Heart left ventricle (tissue), 16 donors: ENCODE data around the gene NCSTN. TPM values are rescaled to one million over a fixed set of nuclear protein-coding genes. Genes with fewer than 3 reads are reported as not detected.

ENCODE experiments used
- ATAC-seq, 4 donors: fragments of 200-7000 bp; cut with Tn5 transposase; one replicate each; pipeline ENCODE4 v1.9.1; 2020 to 2022; ENCODE audit warnings: moderate library complexity in 4 of 4, mild to moderate bottlenecking in 3 of 4, moderate number of reproducible peaks in 1 of 4
- DNase-seq, 5 donors: peaks; one replicate each; pipeline ENCODE4 v3.0.0-alpha.2; 2020
- H3K27ac ChIP-seq, 12 donors: fragments of 200-600 bp; sonication (generic) in 4 of 12; one replicate each; pipeline versions ENCODE4 v1.5.0 to v1.8.0; 2016 to 2022; ENCODE audit warnings: mild to moderate bottlenecking in 2 of 12
- H3K27me3 ChIP-seq, 9 donors: fragments of 200-600 bp; sonication (generic) in 2 of 9; one replicate each; pipeline versions ENCODE4 v1.5.1 to v1.8.0; 2016 to 2022; ENCODE audit warnings: mild to moderate bottlenecking in 3 of 9
- H3K36me3 ChIP-seq, 9 donors: fragments of 200-600 bp; sonication (generic) in 2 of 9; one replicate each; pipeline versions ENCODE4 v1.5.0 to v1.8.0; 2018 to 2022; ENCODE audit warnings: mild to moderate bottlenecking in 2 of 9
- H3K4me1 ChIP-seq, 12 donors: fragments of 200-600 bp; sonication (generic) in 4 of 12; one replicate each; pipeline versions ENCODE4 v1.5.0 to v1.8.0; 2016 to 2022; ENCODE audit warnings: mild to moderate bottlenecking in 3 of 12
- H3K4me3 ChIP-seq, 12 donors: fragments of 200-600 bp; sonication (generic) in 4 of 12; one replicate each; pipeline versions ENCODE4 v1.5.0 to v1.8.0; 2017 to 2022; ENCODE audit warnings: mild to moderate bottlenecking in 9 of 12, moderate library complexity in 4 of 12
- H3K9me3 ChIP-seq, 12 donors: fragments of 200-600 bp; sonication (generic) in 4 of 12; one replicate each; pipeline versions ENCODE4 v1.5.0 to v1.8.0; 2016 to 2022; ENCODE audit warnings: mild to moderate bottlenecking in 1 of 12
- POLR2A ChIP-seq, 2 donors: fragments of 450-650 bp; IDR thresholded peaks; one replicate each; pipeline ENCODE4 v1.6.1; 2017; ENCODE audit warnings: antibody characterized with exemption in 2 of 2, mild to moderate bottlenecking in 2 of 2, moderate library complexity in 2 of 2
- WGBS, 4 donors: extraction: QIAGEN DNeasy Blood & Tissue Kit in 2 of 4; methylation state at CpG; one replicate each; pipeline versions ENCODE4 v1.1.5 to v1.1.7; 2013 to 2018; 5-methylcytosine and 5-hydroxymethylcytosine counted together
- intact Hi-C, 10 donors: fragments of 100-400 bp; cut with DNase I; formaldehyde crosslinking; loops; one replicate each; pipeline versions ENCODE4 v1.11.1 to v1.14.2; 2022
- polyA plus RNA-seq, 2 donors: library from polyadenylated mRNA; stranded (reverse); fragments of 200-250 nt; gene quantifications; one replicate each; pipeline ENCODE4 v1.2.3, GENCODE V29; 2013
- total RNA-seq, 9 donors: library from RNA; depleted of rRNA in 2 of 9; stranded (reverse); fragments of >200 nt in 2 of 9; fragmentation: NEBNext Ultra II Directional in 3 of 9; extraction: Animal tissue kit (Norgen Biotek cat#: 25700) in 3 of 9; gene quantifications; one replicate each; pipeline versions ENCODE4 v1.1.0 to v1.2.4, GENCODE V29; 2016 to 2023
- TF ChIP-seq, protein P1 (sequence below), 12 donors: fragments of 200-600 bp; sonication (generic) in 4 of 12; IDR thresholded peaks; one replicate each; pipeline versions ENCODE4 v1.5.0 to v1.8.0; 2018 to 2022; ENCODE audit warnings: antibody characterized with exemption in 12 of 12, mild to moderate bottlenecking in 5 of 12
- donor health status: ischemic (EF 13 %, LVEDD 7.1; RV severe dilation, severe dysfunction).
- donor health status: healthy with polysubstance abuse.
- donor health status: DM: no; HTN: yes; CAD: no.
- donor health status: DM: no; HTN: no; CAD: no.
- donor health status: ischemic (EF 25% LVEDD 6.9; RV normal size, moderate dysfunction).
- donor health status: ischemic (EF 25% LVEDD 5.7; RV mildly dilated, moderate dysfunction).
- donor health status: healthy.
- donor health status: DM: yes; HTN: yes; CAD: no.
- donor health status: ischemic (EF 35%, LVEDD 5.7; RV mildly dilated, moderate dysfunction).
- donor health status: nonischemic (EF 11% LVEDD 7.7; RV severe dilation, severe dysfunction).
- donor health status: DM: yes; HTN: yes; CAD: no.
- donor health status: PGD.
- donor health status: ischemic (EF 29% LVEDD 5.4; RV normal size, mild dysfunction).
- donor health status: nonischemic (EF 23%, LVEDD 6.1; RV moderate dilation, normal function).

Gene NCSTN
- total and polyA plus RNA-seq, 11 donors: 47.3 to 101 (median 70.8) TPM

DNA sequence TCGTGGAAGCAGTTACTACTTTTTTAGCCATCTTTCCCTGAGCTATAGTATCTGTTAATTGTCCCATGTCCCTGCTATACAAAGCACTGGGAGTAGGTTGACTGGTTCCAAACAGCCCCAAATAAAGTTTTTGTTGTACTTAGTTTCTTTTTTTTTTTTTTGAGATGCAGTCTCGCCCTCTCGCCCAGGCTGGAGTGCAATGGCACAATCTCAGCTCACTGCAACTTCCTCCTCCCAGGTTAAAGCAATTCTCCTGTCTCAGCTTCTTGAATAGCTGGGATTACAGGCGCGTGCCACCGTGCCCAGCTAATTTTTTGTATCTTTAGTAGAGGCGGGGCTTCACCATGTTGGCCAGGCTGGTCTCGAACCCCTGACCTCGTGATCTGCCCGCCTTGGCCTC is 3.3 kb downstream of the NCSTN start:
- WGBS, 4 donors: 87 to 90% (median 88%) methylated on average over 10 of the region's 10 CpGs
- Histone ChIP-seq H3K4me3 (no peak overlapping the region), H3K27ac (peak overlapping the region in 1 of 12 donors; percentile 76), H3K4me1 (peaks cover 0 to 39% (median 16%) of the 10 kb centered on the region in 12 donors), H3K9me3 (no peaks in the 10 kb centered on the region), H3K36me3 (peaks cover 0 to 66% (median 54%) of the 10 kb centered on the region in 9 donors), H3K27me3 (no peaks in the 10 kb centered on the region)
- intact Hi-C loops: no loop called here
- TF ChIP-seq, protein P1, sequence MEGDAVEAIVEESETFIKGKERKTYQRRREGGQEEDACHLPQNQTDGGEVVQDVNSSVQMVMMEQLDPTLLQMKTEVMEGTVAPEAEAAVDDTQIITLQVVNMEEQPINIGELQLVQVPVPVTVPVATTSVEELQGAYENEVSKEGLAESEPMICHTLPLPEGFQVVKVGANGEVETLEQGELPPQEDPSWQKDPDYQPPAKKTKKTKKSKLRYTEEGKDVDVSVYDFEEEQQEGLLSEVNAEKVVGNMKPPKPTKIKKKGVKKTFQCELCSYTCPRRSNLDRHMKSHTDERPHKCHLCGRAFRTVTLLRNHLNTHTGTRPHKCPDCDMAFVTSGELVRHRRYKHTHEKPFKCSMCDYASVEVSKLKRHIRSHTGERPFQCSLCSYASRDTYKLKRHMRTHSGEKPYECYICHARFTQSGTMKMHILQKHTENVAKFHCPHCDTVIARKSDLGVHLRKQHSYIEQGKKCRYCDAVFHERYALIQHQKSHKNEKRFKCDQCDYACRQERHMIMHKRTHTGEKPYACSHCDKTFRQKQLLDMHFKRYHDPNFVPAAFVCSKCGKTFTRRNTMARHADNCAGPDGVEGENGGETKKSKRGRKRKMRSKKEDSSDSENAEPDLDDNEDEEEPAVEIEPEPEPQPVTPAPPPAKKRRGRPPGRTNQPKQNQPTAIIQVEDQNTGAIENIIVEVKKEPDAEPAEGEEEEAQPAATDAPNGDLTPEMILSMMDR (IDR thresholded peaks at IDR 0.05): no peak
- no peak for TF ChIP-seq POLR2A (IDR thresholded peaks at IDR 0.05)
- ATAC-seq (no peak), DNase-seq (no peak)

DNA sequence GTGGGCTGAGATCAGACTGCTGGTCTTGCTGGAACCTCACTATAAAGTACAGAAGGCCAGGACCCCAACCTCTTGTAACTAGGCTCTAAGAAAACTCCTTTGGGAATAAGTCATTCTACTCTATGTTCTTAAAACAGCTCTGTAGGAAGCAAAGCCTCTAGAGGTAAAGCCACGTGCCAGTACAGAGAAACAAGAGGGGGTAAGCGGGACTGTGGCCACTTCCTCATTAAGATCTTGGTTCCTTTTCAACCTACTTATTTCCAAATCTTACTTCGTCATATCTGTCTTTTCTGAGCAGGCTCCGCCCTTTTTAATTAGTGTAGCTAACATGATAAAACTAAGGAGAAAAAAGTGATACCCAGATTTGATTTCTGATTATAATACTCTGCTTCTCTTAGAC is 3.8 kb downstream of the NCSTN start:
- no peaks in the 10 kb centered on the region for H3K9me3 ChIP-seq
- peaks cover 0 to 71% (median 59%) of the 10 kb centered on the region in 9 donors for H3K36me3 ChIP-seq
- no peak for ATAC-seq
- H3K27me3 ChIP-seq: no peaks in the 10 kb centered on the region
- no peak overlapping the region for H3K4me3 ChIP-seq
- intact Hi-C loops: no loop called here
- 66 to 74% (median 73%) methylated on average over 4 of the region's 4 CpGs for WGBS, 4 donors
- no peak for TF ChIP-seq POLR2A (IDR thresholded peaks at IDR 0.05)
- TF ChIP-seq, protein P1 (IDR thresholded peaks at IDR 0.05): no peak
- H3K27ac ChIP-seq: peak overlapping the region in 1 of 12 donors; percentile 76
- no peak for DNase-seq
- H3K4me1 ChIP-seq: peaks cover 0 to 34% (median 11%) of the 10 kb centered on the region in 12 donors

DNA sequence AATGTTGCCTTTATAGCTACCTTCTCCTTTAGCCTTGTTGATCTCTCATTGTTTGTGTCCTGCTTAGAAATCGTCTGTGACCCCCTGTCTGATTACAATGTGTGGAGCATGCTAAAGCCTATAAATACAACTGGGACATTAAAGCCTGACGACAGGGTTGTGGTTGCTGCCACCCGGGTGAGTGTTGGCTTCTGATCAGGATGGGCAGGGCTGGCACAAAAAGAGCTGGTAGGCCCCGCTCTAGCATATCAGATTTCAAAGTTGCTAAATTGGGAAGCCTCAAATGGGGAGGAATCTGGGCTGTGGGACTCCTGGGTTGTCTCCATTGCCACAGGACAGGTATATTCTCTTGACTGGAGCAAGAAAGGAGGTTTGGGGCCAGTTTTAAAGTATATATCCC is 8.4 kb downstream of the NCSTN start:
- ATAC-seq (peak; percentile 80 to 87 (median 85)), DNase-seq (peak in 1 of 5 donors; percentile 48)
- TF ChIP-seq, protein P1 (IDR thresholded peaks at IDR 0.05): no peak
- no peak for TF ChIP-seq POLR2A (IDR thresholded peaks at IDR 0.05)
- Histone ChIP-seq H3K36me3 (peaks cover 0 to 98% (median 94%) of the 10 kb centered on the region in 9 donors), H3K27ac (peak overlapping the region in 7 of 12 donors; percentile 2 to 55 (median 20)), H3K9me3 (no peaks in the 10 kb centered on the region), H3K4me3 (no peak overlapping the region), H3K27me3 (no peaks in the 10 kb centered on the region), H3K4me1 (peaks cover 0 to 17% (median 0%) of the 10 kb centered on the region in 12 donors)
- WGBS, 4 donors: 46 to 75% (median 57%) methylated on average over 4 of the region's 4 CpGs
- intact Hi-C loops: no loop called here

DNA sequence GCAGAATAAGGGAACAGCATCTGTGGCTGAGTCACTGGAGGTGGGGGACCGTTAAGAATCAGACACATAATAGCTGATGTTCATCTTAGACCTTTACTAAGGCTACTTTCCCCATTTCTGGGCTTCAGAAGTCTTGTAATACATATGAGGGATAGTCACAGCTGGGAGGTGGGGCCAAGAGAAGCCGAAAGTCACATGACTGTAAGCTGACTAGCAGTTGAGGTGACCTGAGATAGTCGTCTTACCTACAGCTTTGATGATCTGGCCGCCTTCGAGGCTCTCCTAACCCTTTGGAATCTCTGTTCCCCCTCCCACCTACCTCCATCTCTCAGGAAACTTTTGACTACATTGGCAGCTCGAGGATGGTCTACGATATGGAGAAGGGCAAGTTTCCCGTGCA is 9.4 kb downstream of the NCSTN start:
- DNase-seq (no peak), ATAC-seq (no peak)
- 87 to 92% (median 89%) methylated on average over 8 of the region's 8 CpGs for WGBS, 4 donors
- Histone ChIP-seq H3K4me3 (no peak overlapping the region), H3K36me3 (peaks cover 0 to 100% (median 97%) of the 10 kb centered on the region in 9 donors), H3K9me3 (no peaks in the 10 kb centered on the region), H3K4me1 (peaks cover 0 to 17% (median 0%) of the 10 kb centered on the region in 12 donors), H3K27ac (peak overlapping the region in 1 of 12 donors; percentile 30), H3K27me3 (no peaks in the 10 kb centered on the region)
- TF ChIP-seq POLR2A (IDR thresholded peaks at IDR 0.05): no peak
- TF ChIP-seq, protein P1 (IDR thresholded peaks at IDR 0.05): no peak
- intact Hi-C loops: no loop called here
